NCI-H2196 treated with DMSO at 0.1 percent for 48 hours (cell line): Measurements from ENCODE around the gene TMEM245.
"Not testable (repeated sequence)": the region's sequence is repeated elsewhere in the genome, so short reads cannot be mapped to it uniquely, and the experiment has no call there.

ENCODE experiments used
- DNase-seq: peaks from one replicate; lab custom pipeline; 2025; ENCODE audit not compliant: unreplicated experiment; lab: John Stamatoyannopoulos, UW

TMEM245 gene

DNA sequence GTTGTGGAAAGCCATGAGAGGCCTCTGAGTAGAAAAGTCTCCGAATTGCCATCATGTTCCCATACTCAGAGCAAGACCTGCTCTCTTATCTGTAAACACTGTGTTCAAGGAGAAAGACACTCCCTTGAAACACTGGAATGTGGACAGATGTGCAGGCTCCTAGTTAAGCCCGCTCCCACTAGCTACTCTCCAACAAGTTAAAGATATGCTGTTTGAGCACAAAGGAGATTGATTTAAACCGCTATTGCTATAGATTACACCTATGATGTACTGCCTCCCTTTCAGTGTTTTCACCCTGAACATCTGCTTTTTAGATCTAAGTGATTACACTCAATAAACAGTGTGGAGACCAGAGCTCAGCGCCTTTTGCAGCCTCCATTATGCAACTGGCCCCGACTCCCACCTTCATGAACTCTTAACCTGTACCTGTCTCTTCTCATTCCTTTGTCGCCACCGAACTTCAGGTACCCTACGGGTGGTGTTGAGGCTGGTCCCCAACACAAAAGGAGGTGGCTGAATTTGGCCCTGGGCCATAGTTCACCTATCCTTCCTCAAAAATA lies 47.5 kb downstream of the TMEM245 start:
- DNase-seq = no peak

DNA sequence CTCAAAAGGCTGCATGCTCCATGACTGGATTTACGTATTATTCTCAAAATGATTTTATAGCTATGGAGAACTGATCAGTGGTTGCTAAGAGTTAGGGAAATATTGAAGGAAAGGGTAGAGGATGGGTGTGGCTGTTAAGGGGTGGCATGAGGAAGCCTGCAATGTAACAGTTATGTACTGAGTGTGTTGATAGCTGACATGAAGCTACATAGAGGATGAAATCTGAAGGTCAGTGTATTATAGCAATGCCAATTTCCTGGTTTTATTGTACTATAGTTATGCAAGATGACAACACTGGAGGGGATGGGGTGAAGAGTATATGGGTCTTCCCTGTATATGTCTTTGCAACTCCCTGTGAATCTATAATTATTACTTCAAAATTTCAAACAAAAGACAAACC lies 51.0 kb downstream of the TMEM245 start:
- no peak for DNase-seq

DNA sequence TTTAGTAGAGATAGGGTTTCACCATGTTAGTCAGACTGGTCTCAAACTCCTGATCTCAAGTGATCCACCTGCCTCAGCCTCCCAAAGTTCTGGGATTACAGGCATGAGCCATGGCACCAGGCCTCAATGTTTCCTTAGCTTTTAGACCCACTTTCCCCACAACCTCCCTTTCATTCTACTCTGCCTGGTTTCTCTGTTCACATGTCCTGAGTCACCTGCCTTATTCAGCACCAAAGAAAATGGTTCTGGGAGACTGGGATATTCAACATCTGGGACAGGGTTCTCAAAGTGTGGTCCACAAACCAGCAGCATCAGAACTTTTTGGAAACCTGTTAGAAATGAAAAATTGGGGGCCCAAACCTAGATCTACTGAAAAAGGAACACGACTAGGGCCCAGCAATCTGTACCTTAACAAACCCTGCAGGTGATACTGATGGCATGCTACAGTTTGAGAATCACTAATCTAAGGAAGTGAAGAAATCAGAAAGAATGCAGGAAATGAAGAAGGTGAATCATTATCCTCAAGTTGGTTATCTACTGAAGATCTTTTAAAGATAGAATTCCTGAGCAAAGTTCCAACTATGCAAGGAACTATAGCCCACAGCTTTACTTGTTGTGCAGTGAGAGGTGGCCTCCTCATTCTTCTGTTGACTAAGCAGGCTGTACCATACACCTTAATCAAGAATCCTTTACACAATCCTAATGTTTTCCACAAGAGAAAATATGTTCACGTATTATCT lies 54.6 kb downstream of the TMEM245 start:
- no peak for DNase-seq

DNA sequence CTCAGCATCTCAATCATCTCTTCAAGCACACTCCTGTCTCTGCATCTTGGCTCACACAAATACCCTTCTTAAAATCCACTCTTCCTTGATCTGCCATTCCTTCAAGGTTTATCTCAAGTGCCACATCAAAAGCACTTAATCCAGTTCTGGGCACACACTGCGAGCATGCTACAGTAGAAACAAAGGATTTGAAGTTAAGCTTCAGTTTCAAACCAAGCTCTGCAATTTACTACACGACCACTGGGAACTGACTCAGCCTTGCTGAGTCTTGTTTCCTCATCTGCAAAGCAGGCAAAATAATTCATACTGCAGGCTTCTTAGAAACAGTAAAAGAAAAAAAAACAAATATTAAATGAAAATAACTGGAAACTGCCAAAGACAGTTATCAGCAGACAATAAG lies 56.0 kb downstream of the TMEM245 start:
- no peak for DNase-seq

DNA sequence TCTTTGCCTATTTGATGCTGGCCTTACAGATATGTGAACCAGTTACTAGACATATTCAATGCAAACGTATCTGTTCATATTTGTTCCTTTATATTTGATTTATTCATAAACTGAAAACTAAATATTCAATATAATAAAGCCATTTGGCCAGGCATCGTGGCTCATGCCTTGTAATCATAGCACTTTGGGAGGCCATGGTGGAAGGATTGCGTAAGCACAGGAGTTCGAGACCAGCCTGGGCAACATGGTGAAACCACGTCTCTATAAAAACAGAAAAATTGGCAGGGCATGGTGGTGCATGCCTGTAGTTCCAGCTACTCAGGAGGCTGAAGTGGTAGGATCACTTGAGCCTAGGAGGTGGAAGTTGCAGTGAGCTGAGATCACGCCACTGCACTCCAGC lies 57.2 kb downstream of the TMEM245 start:
- DNase-seq = no peak

DNA sequence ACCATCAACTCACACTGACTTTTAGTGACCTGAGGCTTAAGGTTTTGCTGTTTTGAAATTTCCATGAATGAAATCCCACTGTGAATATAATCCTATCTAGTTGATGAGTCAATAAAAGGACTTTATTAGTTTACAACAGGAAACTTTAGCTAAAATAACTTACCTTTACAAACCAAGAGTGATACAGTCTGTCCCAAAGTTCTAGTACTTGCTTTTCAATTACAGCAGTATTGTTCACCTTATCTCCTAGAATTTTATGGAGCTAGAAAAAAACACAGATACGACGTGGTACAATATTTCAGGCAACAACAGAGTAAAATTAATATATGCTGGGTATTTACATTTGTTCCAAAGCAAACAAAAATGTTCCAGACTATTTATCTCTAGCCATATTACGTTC lies 59.6 kb downstream of the TMEM245 start:
- no peak for DNase-seq

DNA sequence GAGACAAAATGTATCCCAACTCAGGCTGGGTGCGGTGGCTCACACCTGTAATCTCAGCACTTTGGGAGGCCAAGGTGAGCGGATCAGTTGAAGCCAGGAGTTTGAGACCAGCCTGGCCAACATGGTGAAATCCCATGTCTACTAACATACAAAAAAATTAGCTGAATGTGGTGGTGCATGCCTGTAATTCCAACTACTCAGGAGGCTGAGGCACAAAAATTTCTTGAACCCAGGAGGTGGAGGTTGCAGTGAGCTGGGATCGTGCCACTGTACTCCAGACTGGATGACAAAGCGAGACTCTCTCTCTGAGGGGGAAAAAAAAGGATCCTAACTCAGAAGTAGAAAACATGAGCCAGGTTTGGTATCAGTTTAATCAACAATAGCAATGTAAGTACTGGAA lies 66.6 kb downstream of the TMEM245 start:
- DNase-seq = not testable (repeated sequence)

DNA sequence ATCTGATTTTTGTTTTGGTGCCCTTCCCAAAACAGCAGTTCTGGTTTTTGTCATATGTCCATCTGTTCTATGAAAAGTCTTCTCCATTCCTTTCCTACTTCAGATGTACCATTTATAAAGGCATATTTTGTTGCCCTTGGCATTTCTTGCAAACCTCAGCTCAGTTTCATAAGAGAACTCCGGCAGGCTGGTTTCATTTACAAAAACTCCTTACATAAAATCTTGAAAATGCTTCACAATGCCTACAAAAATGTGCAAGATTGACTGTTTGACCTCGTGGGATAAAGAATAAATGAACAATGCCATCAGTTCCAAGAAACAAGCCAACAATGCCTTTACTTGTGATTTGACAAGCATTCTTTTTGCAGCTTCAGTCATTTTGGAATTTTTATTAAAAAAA lies 67.3 kb downstream of the TMEM245 start:
- DNase-seq = no peak

DNA sequence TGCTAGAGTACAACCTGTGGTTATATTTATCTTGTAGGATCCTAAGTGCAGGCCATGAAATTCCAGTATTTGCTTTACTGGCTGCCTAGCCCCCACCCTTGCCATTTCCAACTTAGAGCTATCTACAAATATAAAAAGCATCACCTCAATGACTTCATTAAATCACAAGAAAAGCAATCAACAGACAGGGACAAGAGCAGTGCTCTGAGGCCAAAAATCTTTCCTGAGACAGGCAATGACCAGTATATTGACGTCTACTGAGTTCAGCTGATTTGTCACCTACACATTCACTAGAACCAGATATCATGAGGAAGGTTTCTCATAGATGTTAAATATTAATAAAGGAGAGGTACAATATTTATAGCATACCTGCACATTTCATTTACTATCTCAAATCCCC lies 68.0 kb downstream of the TMEM245 start:
- no peak for DNase-seq

DNA sequence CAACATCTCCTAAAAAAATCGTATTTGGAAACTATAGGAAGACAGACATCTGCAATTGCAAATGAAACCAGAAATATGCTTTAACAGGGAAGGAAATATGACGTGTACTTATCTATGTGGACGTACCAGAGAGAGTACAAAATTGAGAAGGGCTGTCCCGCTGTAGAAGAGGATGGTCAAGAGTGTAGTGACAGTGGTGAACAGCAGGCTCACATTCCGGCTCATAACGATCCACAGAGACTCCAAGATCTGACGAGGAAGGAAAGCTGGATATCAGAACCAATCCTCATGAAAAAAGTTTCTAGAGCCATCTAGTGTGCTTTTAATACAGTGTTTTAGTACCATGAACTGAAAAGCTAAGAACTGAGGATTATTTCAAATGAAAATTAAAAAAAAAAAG lies 69.3 kb downstream of the TMEM245 start:
- DNase-seq = no peak

DNA sequence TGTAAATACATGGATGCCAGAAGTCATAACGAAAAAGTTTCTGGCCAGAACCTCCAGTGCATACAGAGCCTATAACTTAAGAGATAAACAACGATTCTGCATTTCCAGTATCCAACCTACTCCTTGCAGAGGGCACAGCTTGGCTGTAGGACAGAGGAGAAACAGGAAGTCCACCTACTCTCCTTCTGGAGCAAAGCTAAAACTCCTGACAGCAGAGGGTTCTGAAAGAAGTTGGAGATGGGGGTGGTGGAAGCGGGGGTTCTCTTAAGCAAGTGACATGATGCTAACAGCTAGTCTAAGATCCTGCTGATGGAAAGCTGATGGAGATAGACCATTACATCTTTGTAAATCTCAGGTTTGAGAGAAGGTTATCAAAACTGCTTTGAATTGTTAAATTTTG lies 70.9 kb downstream of the TMEM245 start:
- DNase-seq = no peak

DNA sequence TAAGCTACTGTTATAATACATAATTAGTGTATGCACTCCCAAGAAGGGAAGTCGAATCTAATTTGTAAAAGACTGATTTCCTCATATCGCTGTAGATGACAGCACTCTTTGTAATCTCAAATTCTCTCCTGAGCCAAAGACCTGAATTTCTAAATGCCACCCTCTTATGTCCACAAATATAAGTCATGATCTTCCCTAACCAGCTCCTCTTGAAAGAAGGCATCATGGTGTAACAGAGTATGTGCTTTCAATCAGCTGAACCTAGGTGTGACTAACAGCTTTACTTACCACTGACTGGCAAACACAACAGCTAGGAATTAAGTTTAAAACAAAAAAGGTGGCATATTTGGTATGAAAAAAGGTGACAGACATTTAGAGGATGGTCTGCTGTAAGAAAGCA lies 72.5 kb downstream of the TMEM245 start:
- no peak for DNase-seq

DNA sequence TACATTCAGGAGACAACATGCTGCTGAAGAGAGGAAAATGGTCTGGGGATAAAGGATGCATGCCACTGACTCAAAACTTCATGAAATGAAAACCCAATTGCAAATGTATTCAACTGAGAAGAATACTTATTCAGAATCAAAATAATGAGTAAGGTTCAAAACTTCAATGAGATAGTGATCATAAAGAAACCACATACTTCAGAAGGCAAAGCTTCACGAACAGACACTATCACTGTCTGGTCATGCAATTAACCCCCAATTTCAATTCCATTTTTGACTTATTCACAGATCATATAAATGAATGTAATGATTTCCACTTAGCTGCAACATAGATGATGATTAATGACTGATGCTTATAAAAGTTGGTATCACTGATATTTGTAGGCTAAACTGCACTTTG lies 73.4 kb downstream of the TMEM245 start:
- no peak for DNase-seq

DNA sequence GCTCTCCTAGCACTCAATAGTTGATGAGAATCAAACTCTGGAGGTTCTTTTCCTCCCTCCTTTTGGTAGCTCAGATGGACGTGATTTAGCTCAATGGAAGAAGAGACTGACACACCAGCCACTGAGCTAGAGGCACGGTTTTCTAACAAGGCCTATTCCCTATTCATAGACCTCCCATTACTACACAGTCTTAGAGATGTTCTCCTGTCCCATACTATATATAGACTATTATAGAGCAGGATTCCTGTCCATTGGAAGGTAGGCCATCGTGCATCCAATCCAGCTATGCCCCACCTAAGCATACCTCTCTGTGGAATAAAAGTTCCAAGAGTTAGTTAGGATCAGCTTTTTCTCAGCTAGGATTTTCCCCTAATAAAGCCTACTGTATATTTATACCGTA lies 76.2 kb downstream of the TMEM245 start:
- no peak for DNase-seq

DNA sequence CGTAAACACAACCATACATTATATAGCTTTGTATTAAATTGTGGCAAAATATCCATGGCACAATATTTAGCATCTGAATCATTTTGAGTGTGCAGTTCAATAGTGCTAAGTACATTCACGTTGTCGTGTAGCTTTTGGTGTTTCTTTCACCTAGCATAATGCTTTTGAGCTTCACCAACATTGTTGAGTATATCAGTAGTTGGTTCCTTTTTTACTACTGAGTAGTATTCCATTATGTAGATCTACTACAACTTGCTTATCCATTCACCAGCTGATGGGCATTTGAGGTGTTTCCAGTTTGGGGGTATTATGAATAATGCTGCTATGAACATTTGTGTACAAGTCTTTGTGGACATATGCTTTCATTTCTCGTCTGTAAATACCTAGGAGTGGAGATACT lies 79.2 kb downstream of the TMEM245 start:
- no peak for DNase-seq

DNA sequence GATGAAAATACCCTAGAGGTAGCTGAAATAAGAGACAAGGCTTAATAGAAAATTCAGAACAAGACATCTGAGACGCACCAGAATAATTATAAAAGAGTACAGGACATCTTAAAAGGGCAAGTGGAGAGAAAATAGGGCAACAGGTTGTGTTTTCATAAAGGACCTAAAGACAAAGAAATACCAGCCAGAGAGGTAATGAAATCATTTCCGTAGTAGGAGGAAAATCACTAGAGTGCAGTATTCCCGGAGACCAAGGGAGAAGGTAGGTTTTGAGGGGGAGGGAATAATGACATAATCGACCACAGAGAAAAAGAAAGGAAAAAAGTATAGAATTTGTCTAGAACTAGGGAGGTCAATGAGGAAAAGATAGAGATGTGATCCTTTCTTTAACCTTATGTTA lies 80.2 kb downstream of the TMEM245 start:
- DNase-seq = no peak

DNA sequence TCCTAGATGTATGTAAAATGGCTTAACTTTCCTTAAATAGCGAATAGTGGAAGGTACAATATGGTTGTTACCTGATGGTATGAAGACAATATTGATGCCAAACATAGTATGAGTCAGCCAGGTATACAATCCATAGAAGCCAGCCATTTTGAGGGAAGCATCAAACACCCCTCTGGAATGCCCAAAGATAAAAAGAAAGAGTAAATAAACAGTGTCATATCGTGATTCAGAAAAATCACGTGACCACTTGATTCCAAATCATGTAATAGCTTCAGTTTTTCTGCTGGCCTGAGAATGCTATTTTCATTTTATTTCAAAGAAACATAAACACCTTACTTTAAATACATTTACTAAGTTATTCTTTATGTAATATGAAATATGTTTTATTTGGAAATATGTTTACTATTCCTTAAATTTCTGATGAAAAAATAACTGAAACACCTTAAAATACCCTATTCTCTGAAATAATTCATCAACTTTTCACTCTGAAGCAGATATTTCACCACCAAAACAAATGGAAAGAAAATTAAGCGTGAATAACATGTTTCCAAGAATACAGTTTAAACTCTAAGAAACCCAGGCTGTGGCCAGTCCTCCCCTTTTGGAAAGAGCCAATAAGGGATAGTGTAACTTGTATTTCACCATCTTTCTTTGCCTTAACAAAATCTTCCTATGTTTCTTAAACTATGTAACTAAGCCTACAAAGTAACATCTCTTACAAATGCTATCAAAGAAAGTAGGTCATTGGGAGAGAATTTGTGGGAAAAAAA lies 81.6 kb downstream of the TMEM245 start:
- no peak for DNase-seq

DNA sequence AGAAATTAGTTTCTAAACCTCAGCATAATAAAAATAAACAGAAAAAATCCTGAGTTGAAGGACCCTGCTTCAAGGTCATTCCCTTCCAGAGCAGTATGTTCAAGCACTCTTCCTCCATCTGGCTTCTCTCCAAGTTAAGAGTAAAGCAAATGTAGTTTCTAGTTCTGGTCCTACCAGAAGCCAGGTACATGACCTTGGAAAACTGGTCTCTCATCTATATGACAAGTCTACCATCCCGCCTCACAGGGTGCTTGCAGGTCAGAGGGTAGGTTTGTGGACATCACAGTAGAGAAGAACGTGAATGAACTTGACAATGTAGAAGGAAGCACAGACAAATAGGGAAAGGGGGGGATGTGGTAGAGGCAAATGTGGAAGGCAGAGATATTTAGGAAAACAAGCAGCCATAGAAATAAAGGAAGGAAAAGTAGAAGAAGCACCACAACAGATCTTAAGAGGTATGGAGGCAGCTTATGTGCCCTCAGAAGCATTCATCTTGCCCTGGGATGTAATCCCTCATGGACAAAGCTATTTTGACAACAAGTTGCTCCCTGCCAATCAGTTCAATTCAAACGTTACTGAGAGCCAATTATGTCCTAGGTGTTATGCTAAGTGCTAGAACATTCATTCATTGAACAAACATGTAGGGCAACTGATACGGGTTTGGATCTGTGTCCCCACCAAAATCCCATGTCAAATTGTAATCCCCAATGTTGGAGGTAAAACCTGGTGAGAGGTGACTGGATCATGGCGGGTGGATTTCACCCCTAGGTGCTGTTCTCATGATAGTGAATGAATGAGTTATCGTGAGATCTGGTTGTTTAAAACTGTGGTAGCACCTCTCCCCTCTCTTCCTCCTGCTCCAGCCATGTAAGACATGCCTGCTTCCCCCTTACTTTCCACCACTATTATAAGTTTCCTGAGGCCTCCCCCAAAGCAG lies 82.7 kb downstream of the TMEM245 start:
- no peak for DNase-seq

DNA sequence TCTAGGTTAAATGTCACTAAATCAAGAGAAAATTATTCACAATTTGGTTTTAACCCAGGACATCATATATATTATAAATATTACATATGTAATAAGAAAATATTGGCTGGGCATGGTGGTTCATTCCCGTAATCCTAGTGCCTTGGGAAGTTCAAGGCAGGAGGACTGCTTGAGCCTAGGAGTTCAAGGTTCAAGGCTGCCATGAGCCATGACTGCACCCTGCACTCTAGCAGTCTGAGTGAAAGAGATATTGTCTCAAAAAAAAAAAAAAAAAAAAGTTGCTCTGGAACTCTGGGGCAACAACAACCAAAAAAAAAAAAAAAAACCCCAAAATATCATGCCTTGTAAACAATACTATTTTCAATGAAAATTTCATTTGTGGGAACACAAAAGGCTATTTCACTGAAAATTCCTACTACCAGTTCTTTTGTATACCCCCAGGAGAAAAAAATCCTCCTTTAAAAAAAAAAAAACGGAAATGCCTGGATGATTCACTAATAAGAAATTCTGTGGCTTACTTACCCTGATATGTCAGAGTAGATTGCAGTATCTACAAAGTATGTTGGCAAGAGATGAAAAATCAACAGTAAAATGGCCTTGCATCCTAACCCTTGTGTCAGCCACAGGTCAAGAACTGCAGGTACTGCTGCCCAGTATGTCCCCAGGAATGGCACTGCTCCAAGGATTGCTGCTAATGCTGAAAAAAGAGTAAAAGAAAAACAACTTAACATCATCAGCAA lies 83.9 kb downstream of the TMEM245 start:
- DNase-seq = no peak

DNA sequence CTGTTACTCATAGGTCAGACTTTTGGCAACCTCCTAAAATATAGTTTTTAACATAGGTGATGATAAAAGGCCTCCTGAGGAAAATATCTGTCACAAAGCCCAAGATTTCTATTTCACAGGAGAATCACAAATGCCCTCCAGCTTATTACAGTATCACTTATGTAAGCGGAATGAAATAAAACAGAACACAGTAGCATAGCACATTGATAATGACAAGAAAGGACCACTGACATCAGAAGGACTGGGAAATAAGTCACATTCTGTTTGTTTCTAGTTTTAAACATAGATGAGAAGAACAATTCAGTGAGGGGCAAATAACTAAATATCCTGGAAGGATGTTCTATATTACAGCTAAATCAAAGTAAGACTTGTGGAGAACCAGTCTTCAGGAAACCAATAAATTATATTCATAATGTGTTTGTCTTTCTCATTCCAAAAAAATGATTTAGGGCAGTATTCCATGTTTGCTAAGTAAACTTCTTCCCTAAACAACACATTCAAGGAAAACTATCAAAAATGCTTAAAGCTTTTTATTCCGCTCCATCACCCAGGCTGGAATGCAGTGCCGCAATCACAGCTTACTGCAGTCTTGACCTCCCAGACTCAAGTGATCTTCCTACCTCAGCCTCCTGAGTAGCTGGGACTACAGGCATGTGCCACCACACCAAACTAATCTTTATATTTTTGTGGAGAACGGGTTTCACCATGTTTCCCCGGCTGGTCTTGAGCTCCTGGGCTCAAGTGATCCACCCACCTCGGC lies 85.6 kb downstream of the TMEM245 start:
- DNase-seq = no peak
